ENCODE measurements around the gene SYCE1. TPM values are rescaled to one million over a fixed set of nuclear protein-coding genes. Genes with fewer than 3 reads are reported as not detected.

The SYCE1 gene
- total RNA-seq, 1 donor from 2014 or later = 0.44 TPM

GRCh38 chr10:133536198-133536597, 29.2 kb downstream of the SYCE1 start:
- H3K9me3 ChIP-seq (replicated peaks) = no peaks in the 10 kb centered on the region
- no peaks in the 10 kb centered on the region for H3K4me1 ChIP-seq
- no peak for DNase-seq
- intact Hi-C loops (cut with micrococcal nuclease) = no loop called here
- H3K27me3 ChIP-seq (ENCODE audit: low read depth) = peaks cover 36% of the 10 kb centered on the region
- TF ChIP-seq CTCF (IDR thresholded peaks at IDR 0.05; ENCODE audit: borderline replicate concordance) = no peak
- no peaks in the 10 kb centered on the region for H3K36me3 ChIP-seq
- H3K27ac ChIP-seq (replicated peaks) = no peak overlapping the region
- no peak overlapping the region for H3K4me3 ChIP-seq

GRCh38 chr10:133534417-133534816, 31.0 kb downstream of the SYCE1 start:
- TF ChIP-seq CTCF (IDR thresholded peaks at IDR 0.05; ENCODE audit: borderline replicate concordance) = no peak
- H3K9me3 ChIP-seq (replicated peaks) = no peaks in the 10 kb centered on the region
- peaks cover 54% of the 10 kb centered on the region for H3K27me3 ChIP-seq (ENCODE audit: low read depth)
- no peak overlapping the region for H3K4me3 ChIP-seq
- no peak for DNase-seq
- no peak overlapping the region for H3K27ac ChIP-seq (replicated peaks)
- intact Hi-C loops (cut with micrococcal nuclease) = no loop called here
- no peaks in the 10 kb centered on the region for H3K36me3 ChIP-seq
- peaks cover 7% of the 10 kb centered on the region for H3K4me1 ChIP-seq

- H3K4me3 ChIP-seq = no peak overlapping the region
- intact Hi-C loops (cut with micrococcal nuclease) = no loop called here
- no peak for DNase-seq
- no peaks in the 10 kb centered on the region for H3K36me3 ChIP-seq
- H3K9me3 ChIP-seq (replicated peaks) = no peaks in the 10 kb centered on the region
- H3K27me3 ChIP-seq (ENCODE audit: low read depth) = peaks cover 69% of the 10 kb centered on the region
- TF ChIP-seq CTCF (IDR thresholded peaks at IDR 0.05; ENCODE audit: borderline replicate concordance) = no peak
- peaks cover 22% of the 10 kb centered on the region for H3K4me1 ChIP-seq
- H3K27ac ChIP-seq (replicated peaks) = no peak overlapping the region
These were observed 32.5 kb downstream of the SYCE1 start for GRCh38 chr10:133532871-133533270.

- intact Hi-C loops (cut with micrococcal nuclease) = no loop called here
- no peaks in the 10 kb centered on the region for H3K9me3 ChIP-seq (replicated peaks)
- no peak overlapping the region for H3K27ac ChIP-seq (replicated peaks)
- no peak for TF ChIP-seq CTCF (IDR thresholded peaks at IDR 0.05; ENCODE audit: borderline replicate concordance)
- no peaks in the 10 kb centered on the region for H3K36me3 ChIP-seq
- no peak overlapping the region for H3K4me3 ChIP-seq
- no peak for DNase-seq
- H3K4me1 ChIP-seq = peaks cover 26% of the 10 kb centered on the region
- H3K27me3 ChIP-seq (ENCODE audit: low read depth) = peaks cover 89% of the 10 kb centered on the region
These were observed 34.9 kb downstream of the SYCE1 start for GRCh38 chr10:133530506-133530905.

GRCh38 chr10:133529576-133529946, 35.8 kb downstream of the SYCE1 start:
- H3K27me3 ChIP-seq (ENCODE audit: low read depth) = peaks cover 90% of the 10 kb centered on the region
- no peak overlapping the region for H3K27ac ChIP-seq (replicated peaks)
- no peak for DNase-seq
- TF ChIP-seq CTCF (IDR thresholded peaks at IDR 0.05; ENCODE audit: borderline replicate concordance) = no peak
- H3K4me1 ChIP-seq = peaks cover 26% of the 10 kb centered on the region
- intact Hi-C loops (cut with micrococcal nuclease) = no loop called here
- H3K36me3 ChIP-seq = no peaks in the 10 kb centered on the region
- peaks cover 1% of the 10 kb centered on the region for H3K9me3 ChIP-seq (replicated peaks)
- peak overlapping the region; percentile 58 for H3K4me3 ChIP-seq
